ENCODE results near the gene VTI1A. TPM values are rescaled to one million over a fixed set of nuclear protein-coding genes. Genes with fewer than 3 reads are reported as not detected.

VTI1A gene
- total and polyA plus RNA-seq, 2 of the 8 experiments (the other 6 are each of a cell fraction or from before 2014, with no cell fraction given) = 6.0 to 20.0 TPM

GRCh38 chr10:112634096-112634830 is 187.2 kb downstream of the VTI1A start (continued):
- no peak for TF ChIP-seq ATF3 (IDR thresholded peaks at IDR 0.05; ENCODE audit: insufficient read depth, low read depth, low read length)
- TF ChIP-seq CTBP2 (IDR thresholded peaks at IDR 0.05; ENCODE audit: borderline replicate concordance, insufficient read depth, insufficient read length, low read length) = no peak
- TF ChIP-seq USF2 (IDR thresholded peaks at IDR 0.05; ENCODE audit: low read length) = no peak
- TF ChIP-seq ATF2 (IDR thresholded peaks at IDR 0.05; ENCODE audit: low read length) = no peak
- TF ChIP-seq RAD21 (IDR thresholded peaks at IDR 0.05 in 1 of 2, conservative IDR thresholded peaks at IDR 0.05 in 1 of 2; ENCODE audit: low read depth in 2 of 2, low read length in 2 of 2) = no peak
- no peak for TF ChIP-seq EZH2 (IDR thresholded peaks at IDR 0.05; ENCODE audit: low read depth, low read length, severe bottlenecking)
- no peak for TF ChIP-seq MAX (IDR thresholded peaks at IDR 0.05)
- no peak for TF ChIP-seq SIRT6 (IDR thresholded peaks at IDR 0.05; ENCODE audit: low read length)
- TF ChIP-seq CBX5 (IDR thresholded peaks at IDR 0.05; ENCODE audit: low read depth, low read length) = no peak
